Neural cell (in vitro differentiated cells): ENCODE data around the gene SS18.
"Not testable (repeated sequence)": the region's sequence is repeated elsewhere in the genome, so short reads cannot be mapped to it uniquely, and the experiment has no call there.

ENCODE experiments used
- EP300 ChIP-seq: fragments of 450-650 bp; conservative IDR thresholded peaks from 2 replicates; pipeline ENCODE4 v1.6.1; 2014; ENCODE audit warnings: antibody characterized with exemption, mild to moderate bottlenecking, moderate library complexity; ENCODE audit not compliant: poor library complexity, severe bottlenecking
- EZH2 ChIP-seq: fragments of 200-600, 300-800 bp; shearing (Covaris generic), sonication (generic); IDR thresholded peaks from 2 replicates; pipeline ENCODE4 v1.6.1; 2014; ENCODE audit warnings: antibody characterized with exemption, low read length, borderline replicate concordance, mild to moderate bottlenecking; ENCODE audit not compliant: insufficient read depth, poor library complexity, severe bottlenecking
- MXI1 ChIP-seq: fragments of 450-650 bp; conservative IDR thresholded peaks from 2 replicates; pipeline ENCODE4 v1.6.1; 2014; ENCODE audit warnings: antibody characterized with exemption, mild to moderate bottlenecking; ENCODE audit not compliant: poor library complexity, severe bottlenecking
- POLR2AphosphoS5 ChIP-seq: IDR thresholded peaks from 2 replicates; pipeline ENCODE4 v1.6.1; 2012
- RAD21 ChIP-seq: fragments of 450-650 bp; conservative IDR thresholded peaks from 2 replicates; pipeline ENCODE4 v1.6.1; 2014; ENCODE audit warnings: antibody characterized with exemption, mild to moderate bottlenecking, moderate library complexity
- REST ChIP-seq: IDR thresholded peaks from 2 replicates; pipeline ENCODE4 v1.6.1; 2012; ENCODE audit warnings: borderline replicate concordance
- SMC3 ChIP-seq: fragments of 450-650 bp; conservative IDR thresholded peaks from 2 replicates; pipeline ENCODE4 v1.6.1; 2014; ENCODE audit warnings: antibody characterized with exemption, mild to moderate bottlenecking, moderate library complexity; ENCODE audit not compliant: poor library complexity
- TAF1 ChIP-seq: IDR thresholded peaks from 2 replicates; pipeline ENCODE4 v1.6.1; 2012; ENCODE audit warnings: low read depth
- TF ChIP-seq, protein P1 (sequence below): fragments of 450-650 bp; IDR thresholded peaks from 2 replicates; pipeline ENCODE4 v1.5.1; 2014; ENCODE audit warnings: antibody characterized with exemption, mild to moderate bottlenecking, moderate library complexity; ENCODE audit not compliant: poor library complexity, severe bottlenecking

DNA sequence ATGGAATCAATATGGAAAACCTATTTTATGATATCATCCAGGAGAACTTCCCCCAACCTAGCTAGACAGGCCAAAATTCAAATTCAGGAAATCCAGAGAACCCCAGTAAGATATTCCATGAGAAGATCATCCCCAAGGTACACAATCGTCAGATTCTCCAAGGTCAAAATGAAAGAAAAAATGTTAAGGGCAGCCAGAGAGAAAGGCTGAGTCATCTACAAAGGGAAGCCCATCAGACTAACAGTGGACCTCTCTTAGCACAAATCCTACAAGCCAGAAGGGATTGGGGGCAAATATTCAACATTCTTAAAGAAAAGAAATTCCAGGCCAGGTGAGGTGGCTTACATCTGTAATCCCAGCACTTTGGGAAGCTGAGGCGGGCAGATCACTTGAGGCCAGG lies 31.6 kb upstream of the SS18 start:
- TF ChIP-seq, protein P1, sequence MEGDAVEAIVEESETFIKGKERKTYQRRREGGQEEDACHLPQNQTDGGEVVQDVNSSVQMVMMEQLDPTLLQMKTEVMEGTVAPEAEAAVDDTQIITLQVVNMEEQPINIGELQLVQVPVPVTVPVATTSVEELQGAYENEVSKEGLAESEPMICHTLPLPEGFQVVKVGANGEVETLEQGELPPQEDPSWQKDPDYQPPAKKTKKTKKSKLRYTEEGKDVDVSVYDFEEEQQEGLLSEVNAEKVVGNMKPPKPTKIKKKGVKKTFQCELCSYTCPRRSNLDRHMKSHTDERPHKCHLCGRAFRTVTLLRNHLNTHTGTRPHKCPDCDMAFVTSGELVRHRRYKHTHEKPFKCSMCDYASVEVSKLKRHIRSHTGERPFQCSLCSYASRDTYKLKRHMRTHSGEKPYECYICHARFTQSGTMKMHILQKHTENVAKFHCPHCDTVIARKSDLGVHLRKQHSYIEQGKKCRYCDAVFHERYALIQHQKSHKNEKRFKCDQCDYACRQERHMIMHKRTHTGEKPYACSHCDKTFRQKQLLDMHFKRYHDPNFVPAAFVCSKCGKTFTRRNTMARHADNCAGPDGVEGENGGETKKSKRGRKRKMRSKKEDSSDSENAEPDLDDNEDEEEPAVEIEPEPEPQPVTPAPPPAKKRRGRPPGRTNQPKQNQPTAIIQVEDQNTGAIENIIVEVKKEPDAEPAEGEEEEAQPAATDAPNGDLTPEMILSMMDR, result not testable (repeated sequence)
- not testable (repeated sequence) for TF ChIP-seq POLR2AphosphoS5, REST, EZH2, SMC3, EP300, RAD21, MXI1, TAF1
